ENCODE data around the gene CUL3.

CUL3 gene

DNA sequence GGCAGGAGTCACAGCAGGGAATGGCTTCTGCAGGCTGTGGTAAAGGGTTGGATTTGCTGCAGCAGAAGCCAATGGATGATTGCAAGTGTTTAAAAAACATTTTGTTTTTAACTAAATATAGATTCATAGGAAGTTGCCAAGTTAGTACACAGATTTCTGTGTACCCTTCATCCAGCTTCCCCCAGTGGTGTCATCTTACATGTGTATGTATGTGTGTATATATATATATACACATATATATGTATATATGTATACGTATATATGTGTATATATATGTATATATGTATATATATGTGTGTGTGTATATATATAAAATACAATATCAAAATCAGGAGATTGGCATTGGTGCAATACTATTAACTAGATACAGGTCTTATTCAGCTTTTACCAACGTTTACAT is 164.1 kb downstream of the CUL3 start:
- DNase-seq (ENCODE audit: low spot score), result no peak
